GM21381 (cell line): ENCODE measurements around the gene CBLIF.
A peak's percentile ranks its signal among the peaks of the same experiment; 100 is the strongest.
"Not testable (repeated sequence)": the region's sequence is repeated elsewhere in the genome, so short reads cannot be mapped to it uniquely, and the experiment has no call there.

Source experiments
- ATAC-seq: cut with Tn5 transposase; IDR thresholded peaks from one replicate; pipeline ENCODE4 v1.9.1; 2021; ENCODE audit warnings: mild to moderate bottlenecking, moderate library complexity; ENCODE audit not compliant: unreplicated experiment

The CBLIF gene

DNA sequence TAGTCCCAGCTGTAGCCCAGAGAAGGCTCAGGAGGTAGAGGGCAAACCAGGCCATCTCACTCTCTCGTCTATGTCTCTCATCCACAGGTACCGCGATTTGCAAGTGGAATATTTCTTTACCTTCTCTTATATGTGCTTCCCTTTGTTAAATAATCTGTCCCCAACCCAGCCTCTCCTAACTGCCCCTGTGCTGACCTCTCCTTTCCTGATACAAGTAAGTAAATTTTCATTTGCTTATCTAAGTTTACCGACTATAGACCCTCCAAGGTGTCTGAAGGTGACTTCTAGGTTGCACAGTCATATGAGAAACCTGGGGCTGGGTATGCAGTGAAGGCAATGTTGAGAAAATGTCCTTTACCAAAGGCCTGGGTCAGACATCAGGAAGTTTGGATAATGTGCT is at the start of gene CBLIF:
Gene CBLIF (minus strand): TSS at position 101 of the 400 bp plus-strand sequence. CDS start 46 bp downstream, at position 55.
- no peak for ATAC-seq

DNA sequence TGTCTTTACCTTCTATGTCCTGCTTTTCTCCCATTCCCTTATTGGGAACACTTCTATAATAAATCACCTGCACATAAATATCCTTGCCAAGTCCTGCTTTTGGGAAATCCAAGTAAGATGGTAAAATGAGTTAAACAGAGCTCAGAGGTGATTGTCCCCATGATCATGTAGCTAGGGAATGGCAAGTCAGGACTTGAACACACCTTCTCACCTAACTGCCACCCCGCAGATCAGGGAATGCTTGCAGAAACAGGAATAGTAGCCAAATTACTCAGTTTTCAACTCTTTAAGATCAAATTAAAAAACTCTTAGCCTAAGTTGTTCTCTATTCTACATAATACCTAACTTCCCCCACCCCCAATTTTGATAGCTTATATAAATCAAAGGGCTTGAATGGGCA is 49.3 kb upstream of the CBLIF start:
- ATAC-seq, result no peak

DNA sequence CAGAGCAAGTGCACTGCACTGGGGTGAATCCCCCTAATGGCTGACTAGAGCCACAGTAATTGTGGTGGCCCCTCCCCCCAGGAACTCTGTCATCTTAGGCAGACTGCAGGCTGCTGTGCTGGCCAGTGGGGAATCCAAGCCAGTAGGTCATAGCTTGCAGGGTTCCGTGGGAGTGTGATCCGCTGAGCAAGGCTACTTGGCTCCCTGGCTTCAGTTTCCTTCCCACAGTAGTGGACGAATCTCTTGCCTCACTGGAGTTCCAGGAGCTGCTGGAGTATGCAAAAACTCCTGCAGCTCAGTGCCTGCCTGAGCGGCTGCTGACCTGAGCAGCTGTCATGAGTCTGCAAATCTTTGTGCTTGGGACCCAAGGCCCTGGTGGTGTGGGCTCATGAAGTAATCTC is 46.5 kb upstream of the CBLIF start:
- no peak for ATAC-seq

DNA sequence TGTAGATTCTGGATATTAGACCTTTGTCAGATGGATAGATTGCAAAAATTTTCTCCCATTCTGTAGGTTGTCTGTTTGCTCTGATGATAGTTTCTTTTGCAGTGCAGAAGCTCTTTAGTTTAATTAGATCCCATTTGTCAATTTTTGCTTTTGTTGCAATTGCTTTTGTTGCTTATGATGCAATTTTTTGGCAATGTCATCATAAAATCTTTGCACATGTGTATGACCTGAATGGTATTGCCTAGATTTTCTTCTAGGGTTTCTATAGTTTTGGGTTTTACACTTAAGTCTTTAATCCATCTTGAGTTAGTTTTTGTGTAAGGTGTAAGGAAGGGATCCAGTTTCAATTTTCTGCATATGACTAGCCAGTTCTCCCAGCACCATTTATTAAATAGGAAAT is 41.9 kb upstream of the CBLIF start:
- ATAC-seq, result not testable (repeated sequence)

DNA sequence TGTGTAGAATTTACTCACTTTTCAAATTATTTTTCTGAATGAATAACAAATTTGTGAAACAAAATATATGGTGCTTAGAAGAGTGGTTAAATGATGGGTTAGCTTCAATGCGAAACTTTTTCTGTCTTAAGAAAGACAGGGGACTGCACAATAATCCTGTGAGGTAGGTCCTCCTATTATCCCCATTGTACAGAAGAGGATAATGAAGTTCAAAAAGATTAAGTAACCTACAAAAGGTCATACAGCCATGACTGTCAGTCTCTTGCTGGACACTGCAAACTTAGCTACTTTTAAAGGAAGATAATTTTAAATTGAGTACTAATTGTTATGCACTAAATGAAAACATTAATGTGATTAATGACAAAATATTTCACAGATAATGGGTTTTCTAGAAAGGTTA is 38.3 kb upstream of the CBLIF start:
- ATAC-seq, result no peak

DNA sequence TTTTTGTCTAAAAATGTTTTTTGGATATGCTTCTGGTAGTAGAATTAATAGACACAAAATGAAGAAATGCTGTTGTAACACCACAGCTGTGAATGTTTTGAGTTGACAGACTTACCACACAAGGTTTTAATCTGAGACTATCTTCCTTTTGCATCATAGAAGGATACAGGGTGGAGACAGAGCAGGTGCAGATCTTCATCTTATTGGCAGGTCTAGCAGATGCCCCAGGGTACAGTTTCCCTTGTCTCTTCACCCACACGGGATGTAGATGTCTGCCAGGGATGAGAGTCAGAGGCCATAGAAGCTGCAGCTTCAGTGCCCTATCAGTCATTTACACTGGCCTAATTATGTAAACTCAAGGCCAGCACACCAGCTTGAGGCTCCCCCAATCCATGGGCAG is 34.3 kb upstream of the CBLIF start:
- ATAC-seq, result no peak

DNA sequence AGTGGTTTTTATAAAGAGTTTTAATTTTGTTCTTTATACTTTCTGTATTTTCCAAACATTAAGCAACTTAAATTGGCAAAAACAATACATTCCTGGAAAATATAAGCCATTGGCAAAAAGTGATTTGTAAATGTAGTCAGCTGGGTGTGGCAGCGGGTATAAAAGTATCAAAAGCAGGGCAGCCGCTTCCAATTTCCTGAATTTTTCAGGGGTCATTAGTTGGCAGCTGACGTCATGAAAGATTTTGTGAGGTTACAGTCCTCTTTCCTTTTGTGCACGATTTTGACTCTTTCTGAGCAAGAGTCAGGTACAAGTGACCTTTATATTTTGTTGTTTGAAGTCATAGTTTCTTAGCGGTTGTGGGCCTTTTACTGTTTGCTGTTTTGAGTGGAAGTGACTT is 33.3 kb upstream of the CBLIF start, which contains the start of gene OOSP3:
Gene OOSP3 (plus strand): TSS at position 208 of the 400 bp plus-strand sequence. CDS start 27 bp downstream, at position 235.
- ATAC-seq, result no peak

DNA sequence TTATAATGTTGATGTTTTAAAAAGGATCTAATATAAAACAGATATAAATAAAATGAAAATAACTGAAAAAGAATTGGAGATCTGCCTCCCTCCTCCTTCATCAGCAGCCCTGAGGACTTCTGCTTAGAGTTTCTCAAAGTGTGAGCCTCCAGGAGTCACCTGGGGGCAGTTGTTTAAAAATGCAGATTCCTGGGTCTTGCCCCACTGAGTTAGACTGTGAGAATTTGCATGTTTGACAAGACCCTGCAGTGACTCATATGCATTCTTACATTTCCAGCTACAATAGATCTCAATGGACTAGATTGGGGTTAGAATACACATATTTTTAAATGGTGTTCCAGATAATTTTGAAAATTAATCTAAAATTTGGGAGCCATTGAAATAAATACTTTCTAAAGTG is 32.5 kb upstream of the CBLIF start:
- no peak for ATAC-seq

DNA sequence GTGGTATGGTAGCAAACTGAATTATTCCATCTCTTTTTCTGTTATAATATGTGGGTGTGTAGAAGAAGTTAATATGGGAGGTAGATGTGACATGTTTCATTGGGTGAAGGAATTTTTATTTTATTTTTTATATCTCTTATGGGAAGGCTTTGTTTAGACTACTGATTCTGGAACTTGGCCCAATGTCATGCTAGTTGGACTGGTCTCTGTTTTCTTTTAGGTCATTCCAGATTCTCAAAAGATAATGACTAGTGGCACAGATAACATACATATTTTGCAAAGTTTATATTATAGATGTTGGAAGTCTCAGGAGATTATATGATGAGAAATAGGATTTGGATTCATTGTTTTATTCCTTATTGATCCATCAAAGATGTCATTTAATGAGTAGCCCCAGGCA is 32.0 kb upstream of the CBLIF start:
- ATAC-seq, result no peak

DNA sequence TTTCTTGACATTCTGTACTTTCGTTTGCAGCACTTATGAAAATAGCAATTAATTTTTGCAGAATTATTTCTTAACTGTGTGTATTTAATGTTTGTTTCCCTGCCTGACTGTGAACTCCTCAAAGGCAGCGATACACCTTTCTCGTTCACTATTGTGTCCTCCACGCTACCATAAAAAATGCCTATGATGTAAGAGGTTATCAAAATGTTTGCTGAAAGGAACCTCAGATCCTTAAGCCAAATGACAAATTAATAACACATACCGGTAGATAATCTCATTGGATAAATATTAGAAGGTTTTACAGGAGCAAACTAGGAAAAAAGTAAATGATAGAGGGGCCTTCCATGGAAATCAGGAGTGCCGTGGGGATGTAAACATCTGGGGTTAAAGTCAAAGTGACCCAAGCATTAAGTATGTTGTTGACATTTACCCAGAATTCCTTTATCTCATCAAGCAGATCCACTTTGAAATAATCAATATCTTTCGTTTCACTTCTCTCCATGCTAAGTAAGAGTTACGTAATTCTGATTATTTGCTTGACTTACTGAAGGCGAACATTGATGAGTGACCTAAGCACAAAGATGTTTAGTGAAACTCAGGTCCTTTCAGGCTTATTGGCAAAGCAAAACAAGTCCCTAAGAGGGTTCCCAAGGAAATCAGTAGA is 30.7 kb upstream of the CBLIF start:
- no peak for ATAC-seq

DNA sequence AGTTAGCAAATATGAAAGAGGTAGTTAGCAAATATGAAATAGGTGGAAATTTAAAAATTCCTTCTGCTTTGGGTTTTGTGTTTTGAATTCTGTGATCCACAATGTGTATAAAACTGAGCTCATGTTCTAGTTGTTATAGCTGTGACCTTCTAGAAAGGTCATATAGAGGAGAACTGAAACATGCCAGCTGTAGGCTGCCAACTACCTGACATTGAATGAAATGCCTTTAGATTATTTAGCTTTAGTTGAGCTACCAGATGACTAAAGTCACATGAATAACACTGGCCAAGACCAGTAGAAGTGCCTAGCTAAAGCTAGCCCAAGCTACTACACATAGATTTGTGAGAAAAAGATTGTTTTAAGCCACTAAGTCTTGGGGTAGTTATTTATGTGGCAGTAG is 26.8 kb upstream of the CBLIF start:
- no peak for ATAC-seq

DNA sequence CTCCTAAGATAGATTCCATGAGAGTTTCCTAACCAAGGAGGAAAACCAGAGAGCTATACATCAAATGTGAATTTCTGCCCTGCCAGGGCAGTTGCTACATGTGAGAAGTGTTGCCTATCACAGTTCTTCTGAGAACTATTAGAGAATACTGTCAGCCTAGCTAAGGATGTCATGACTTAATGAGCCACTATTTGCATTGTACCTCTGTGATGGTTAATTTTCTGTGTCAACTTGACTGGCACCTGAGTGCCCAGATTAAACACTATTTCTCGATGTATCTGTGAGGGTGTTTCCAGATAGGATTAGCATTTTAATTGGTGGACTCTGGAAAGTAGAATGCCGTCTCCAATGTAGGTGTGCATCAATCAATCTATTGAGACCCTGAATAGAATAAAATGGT is 22.6 kb upstream of the CBLIF start:
- ATAC-seq, result no peak

DNA sequence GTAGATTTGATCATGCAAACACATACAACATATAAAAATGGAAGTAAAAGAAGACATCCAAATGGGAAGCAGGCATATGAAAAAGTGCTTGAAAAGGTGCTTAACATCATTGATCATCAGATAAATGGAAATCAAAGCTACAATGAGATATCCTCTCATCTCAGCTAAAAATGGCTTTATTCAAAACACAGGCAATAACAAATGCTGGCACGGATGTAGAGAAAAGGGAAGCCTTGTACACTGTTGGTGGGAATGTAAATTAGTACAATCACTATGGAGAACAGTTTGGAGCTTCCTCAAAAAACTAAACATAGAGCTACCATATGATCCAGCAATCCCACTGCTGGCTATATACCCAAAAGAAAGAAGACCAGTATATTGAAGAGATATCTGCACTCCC is 21.5 kb upstream of the CBLIF start:
- ATAC-seq, result no peak

DNA sequence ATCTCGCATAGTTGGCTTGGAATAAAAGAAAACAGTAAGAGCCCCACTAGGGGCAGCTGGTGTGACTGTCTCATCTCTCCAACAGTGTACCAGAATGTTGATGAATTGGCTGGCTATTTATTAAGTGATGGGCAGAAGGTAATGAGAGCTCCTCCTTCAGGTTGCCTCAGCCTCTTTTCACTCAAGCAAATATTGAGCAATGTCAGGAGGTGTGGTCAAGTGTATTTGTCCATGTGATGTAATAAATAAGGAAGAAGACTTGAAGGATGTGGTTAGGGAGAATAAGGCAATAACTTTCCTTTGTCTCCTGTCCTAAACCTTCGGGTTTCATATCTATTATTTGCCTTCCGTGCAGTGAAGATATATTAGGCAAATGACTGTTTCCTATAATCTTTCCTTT is 21.1 kb upstream of the CBLIF start, which contains the start of gene TCN1:
Gene TCN1 (minus strand): TSS at position 91 of the 400 bp plus-strand sequence. CDS start 17 bp downstream, at position 74.
- ATAC-seq, result no peak

DNA sequence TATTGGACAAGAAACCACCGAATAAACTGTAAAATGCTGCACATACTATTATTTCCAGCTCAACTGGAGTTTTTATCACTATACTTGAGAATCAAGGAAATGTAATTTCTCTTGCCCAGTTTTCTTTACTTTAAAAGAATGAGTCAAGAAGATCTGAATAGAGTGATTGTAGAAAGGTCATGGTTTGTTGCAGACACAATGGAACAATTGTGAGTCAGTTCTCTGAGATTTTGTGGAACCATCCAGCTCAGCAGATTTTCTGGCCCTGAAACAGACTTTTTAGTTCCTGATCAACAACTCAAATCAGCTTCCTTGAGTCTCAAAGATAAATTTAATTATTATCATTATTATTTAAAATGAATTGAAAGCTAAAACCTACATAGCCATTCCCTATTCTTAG is 19.7 kb upstream of the CBLIF start:
- no peak for ATAC-seq

DNA sequence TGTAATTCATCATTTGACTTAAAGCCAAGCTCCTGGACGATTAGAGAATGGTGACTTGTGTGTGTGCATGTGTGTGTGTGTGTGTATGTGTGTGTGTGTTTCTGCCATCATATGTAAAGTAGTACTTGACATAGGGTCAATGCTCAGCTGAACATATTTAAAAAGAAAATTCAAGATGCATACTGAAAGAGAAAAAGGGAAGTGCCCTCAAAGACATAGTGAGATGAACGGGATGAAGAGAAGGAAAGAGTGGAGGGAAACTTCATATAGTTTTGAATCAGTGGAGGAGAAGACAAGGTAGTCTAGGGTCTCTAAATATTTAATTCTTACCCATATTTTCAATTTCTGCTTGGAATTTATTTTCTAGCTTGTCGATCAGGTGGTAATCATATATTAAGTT is 17.0 kb upstream of the CBLIF start:
- ATAC-seq, result no peak

DNA sequence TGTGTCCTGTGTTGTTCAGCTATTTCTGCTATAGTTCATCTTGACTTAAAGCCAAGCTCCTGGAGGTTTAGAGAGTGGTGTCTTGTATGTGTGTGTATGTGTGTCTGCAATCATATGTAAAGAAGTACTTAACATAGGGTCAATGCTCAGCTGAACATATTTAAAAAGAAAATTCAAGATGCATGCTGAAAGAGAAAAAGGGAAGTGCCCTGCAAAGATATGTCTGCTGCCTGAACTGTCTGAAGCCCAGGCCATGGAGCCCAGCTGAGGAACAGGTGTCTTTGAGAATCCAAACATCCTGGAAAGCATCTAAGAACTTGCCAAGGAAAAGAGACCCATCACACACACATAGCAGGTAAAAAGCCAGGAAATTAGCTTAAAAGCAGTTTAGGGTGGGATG is 14.4 kb upstream of the CBLIF start:
- ATAC-seq, result no peak

DNA sequence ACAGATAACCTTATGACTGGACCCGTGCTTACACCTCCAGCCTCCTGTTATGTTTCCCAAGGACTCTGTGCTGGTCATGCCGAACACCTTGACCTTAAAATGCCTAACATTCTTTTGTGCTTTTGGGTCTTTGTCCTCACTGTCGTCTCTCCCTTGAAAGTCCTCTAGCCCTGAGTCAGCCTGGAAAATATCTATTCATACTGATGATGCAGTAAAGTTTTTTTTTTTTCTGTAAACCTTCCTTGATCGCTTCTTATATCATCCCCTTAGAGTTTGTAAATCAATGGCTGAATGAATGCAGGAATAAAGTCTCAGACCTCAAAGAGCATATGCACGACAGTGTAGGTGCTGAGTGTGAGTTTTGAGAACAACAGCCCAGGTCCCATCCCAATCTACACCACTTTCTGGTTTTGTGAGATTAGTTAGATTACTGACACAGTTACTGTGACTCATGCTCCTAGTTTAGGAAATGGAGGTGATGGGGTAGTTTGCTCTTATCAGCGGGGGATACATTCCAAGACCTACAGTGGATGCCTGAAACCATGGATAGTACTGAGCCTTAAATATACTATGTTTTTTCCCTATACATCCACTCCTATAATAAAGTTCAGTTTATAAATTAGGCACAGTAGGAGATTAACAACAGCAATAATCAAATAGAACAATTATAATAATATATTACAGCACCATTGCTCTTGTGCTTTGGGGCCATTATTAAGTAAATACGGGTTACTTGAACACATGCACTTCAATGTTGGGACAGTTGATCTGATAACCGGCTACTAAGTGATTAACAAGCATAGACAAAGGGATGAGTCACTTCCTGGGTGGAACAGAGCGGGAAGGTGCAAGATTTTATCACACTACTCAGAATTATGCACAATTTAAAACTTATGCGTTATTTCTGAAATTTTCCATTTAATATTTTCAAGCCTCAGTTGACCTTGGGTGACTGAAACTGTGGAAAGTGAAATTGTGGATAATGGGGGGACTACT is 12.4 kb upstream of the CBLIF start:
- ATAC-seq, result no peak

DNA sequence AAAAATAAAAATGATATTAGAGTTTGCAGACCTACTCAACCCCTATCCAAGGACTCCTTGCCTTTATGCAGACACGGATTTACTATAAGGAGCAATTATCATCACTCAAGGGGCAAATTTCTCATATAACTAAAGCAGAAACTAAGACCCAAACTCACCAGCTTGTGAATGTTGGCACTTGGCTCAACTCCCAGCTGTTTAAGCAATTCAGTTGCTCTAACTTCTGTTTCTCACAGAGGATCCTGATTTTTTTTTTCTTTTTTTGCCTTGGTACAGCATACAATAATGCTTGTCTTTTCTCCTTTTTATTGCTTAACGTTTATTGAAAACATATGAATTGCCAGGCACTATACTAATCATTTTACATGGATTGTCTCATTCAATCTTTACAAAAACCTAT is 9.6 kb upstream of the CBLIF start:
- no peak for ATAC-seq

DNA sequence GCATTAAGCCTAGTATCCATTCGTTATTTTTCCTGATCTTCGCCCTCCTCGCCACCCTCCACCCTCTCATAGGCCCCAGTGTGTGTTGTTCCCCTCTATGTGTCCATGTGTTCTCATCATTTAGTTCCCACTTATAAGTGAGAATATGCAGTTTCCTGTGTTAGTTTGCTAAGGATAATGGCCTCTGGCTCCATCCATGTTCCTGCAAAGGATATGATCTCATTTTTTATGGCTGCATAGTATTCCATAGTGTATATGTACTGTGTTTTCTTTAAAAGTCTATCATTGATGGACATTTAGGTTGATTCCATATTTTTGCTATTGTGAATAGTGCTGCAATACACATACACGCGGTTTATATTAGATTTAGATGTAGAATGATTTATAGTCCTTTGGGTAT is 6.1 kb upstream of the CBLIF start:
- ATAC-seq, result not testable (repeated sequence)

DNA sequence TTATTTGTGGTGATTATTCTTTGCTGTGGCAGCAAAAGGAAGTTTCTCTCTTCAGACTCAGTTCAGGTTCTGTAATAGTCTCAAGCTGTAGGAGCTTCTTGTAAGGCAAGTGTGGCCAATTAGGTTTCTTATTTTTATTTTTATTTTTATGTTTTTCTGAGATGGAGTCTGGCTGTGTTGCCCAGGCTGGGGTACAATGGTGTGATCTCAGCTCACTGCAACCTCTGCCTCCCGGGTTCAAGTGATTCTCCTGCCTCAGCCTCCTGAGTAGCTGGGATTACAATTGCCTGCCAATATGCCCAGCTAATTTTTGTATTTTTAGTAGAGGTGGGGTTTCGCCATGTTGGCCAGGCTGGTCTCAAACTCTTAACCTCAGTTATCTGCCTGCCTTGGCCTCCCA is 4.3 kb upstream of the CBLIF start:
- ATAC-seq, result not testable (repeated sequence)

DNA sequence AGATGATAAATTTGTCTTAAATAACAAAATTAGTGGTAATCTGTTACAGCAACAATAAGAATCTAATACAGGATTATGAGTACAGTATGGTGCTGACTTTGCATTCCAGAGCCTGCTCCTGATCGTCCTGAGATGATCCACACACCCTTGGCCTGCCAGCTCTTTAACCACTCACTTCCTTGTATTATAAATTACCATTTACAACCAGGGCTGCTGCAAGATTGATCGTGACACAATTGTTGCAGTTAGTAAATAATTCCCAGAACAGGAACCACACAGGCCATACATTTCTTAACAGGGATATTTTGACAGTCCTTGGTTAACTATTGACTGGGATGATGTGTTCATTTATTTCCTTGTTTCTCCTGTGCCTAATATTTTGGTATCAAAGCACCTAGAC is 3.8 kb upstream of the CBLIF start:
- peak; percentile 77 for ATAC-seq
